ENCODE data around the gene TMEM259.

The TMEM259 gene

DNA sequence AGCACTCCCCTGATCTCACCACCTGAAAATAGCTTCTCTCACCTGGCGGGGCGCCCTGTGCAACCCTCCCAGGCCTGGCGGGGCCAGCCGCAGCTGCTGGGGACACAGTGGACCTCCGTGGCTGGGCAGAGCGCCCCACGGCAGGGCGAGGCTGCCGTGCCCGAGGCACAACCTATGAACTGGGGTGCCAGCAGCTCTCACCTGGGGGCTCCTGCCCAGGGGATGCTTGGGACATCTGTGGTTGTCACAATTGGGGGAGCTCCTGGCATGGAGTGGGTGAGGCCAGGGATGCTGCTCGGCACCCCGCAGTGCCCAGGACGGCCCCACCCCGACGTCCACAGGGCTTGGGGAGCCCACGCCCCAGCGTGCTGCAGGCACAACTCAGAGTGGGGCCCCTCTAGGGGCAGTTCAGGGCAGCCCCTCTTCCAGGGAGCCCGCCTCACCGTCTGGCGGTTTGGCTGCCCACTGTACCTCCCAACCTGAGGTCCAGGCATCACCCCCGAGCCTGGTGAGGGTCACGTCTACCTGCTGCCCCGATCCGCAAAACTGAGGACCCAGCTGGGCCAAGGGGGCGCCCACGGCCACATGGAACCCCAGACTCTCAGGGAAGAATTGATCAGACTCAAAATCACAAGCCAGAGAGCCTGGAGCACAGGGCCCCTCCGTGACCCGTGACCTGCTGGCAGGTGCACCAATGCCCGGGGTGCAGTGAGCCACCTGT is 5.7 kb downstream of the TMEM259 start:
- DNase-seq: no peak

GRCh38 chr19:1014161-1015060 is 6.5 kb downstream of the TMEM259 start:
- no peak for DNase-seq

DNA sequence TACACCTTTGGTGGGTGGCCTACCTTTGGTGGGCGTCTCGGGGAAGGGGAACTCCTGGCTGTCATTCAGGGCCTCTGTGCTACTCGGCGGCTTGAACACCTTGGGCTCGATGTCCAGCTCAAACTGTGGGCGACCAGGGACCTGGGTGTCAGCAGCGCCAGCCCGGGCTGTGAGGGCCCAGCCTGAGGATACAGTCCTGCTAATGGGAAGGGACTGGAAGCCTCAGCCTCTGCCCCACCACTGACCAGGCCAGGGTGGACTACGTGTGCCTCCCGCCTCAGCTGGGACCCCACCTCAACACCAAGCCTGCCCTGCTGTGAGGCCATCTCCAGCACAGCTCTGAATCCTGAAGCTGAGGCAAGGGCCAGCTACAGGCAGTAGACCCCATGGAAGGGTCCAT is 7.7 kb downstream of the TMEM259 start:
- no peak for DNase-seq

GRCh38 chr19:1012334-1012733 is 8.6 kb downstream of the TMEM259 start:
- no peak for DNase-seq

- no peak for DNase-seq
Observed at GRCh38 chr19:1011831-1012333, 9.0 kb downstream of the TMEM259 start.

- DNase-seq: no peak
Observed at GRCh38 chr19:1010586-1011510, 10.1 kb downstream of the TMEM259 start.

GRCh38 chr19:1009981-1010538 is 10.9 kb downstream of the TMEM259 start:
- no peak for DNase-seq

DNA sequence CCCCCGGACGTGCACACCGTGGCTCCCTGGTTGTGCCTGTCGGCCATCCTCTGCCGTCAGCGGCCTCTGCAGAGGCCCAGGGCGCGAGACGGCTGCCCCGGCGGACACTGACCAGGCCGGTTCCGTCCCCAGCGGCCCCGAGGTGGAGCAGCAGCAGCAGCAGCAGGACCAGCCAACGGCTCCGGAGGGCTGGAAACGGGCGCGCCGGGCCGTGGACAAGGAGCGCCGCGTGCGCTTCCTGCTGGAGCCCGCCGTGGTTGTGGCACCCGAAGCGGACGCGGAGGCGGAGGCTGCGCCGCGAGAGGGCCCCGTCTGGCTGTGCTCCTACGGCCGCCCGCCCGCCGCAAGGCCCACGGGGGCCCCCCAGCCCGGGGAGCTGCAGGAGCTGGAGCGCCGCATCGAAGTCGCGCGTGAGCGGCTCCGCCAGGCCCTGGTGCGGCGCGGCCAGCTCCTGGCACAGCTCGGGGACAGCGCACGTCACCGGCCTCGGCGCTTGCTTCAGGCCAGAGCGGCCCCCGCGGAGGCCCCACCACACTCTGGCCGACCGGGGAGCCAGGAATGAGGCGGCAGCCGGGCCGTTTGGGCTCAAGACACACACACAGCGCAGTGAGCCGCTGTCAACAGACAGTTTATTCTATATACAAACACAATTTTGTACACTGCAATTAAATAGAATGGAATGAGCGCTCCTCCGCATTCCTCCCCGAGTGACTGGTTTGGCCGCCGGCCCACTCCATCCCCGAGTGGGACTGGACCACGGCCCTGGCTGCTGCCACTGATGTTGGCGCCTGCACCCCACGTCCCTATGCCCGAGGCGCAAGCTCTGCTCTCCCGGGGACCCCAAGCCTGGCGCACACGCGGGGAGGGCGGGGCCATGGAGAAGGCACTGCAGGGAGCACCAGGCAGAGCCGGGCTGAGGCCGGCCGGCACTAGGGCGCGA is 11.6 kb downstream of the TMEM259 start:
- no peak for DNase-seq

DNA sequence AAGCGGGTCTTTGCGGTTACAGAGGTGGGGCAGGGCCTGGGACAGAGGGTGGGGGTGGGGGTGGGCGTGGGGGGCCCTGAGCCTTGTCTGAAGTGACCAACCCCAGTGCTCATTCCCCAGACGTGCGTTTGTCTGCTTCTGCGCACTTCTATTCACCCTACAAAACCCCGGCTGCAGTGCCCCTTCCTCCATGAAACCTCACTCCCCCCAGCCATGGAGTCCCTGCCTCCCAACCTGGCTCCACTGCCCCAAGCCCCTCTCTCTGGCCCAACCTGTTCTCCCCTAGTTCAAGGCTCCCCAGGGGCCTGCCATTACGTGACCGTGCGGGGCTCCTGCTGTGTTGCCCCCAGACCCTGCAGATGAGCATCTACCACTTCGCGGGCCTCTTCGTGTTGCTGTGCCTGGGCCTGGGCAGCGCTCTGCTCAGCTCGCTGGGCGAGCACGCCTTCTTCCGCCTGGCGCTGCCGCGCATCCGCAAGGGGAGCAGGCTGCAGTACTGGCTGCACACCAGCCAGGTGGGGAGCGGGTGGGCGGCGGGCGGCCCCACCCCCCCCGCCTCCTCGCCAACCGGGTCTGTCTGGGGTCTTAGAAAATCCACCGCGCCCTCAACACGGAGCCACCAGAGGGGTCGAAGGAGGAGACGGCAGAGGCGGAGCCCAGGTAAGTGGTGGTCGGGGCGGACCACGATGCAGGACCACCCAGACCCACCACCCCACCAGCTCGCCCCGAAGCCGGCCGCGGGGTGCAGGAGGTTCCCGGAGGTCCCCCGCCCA is 12.5 kb downstream of the TMEM259 start:
- no peak for DNase-seq

GRCh38 chr19:1007399-1008251 is 13.3 kb downstream of the TMEM259 start:
- DNase-seq: no peak

DNA sequence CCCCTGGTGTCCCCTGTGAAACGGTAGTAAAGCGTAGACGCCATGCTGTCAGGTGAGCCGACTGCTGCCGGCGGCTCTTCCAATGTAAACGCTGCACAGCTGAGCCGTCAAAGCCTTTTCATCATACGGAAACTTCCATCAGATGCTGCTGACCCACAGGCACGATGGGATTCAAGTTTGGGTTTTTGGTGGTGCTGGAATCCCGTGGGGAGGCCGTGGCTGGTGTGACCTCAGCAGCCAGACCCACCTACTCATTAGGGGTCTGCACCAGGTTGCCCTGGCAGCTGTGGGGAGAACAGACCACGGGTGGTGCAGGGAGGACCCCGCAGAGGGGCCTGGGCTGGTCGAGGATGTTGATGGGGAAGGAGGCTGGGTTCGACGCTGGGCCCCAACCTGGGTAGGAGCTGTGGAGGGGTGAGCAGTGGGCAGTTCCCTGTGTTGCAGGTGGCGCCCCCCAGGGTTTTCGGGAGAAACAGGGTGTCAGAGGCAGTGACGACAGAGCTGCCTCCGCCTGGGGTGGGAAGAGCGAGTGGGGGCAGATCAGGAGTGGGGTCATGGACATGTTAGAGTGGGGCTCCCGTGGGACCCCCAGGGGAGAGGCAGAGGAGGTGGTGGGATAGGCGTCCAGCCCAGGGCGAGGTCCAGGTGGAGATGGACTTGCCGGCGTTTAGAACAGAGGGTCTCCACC is 14.1 kb downstream of the TMEM259 start:
- no peak for DNase-seq

- no peak for DNase-seq
Observed at GRCh38 chr19:1004803-1005664, 15.9 kb downstream of the TMEM259 start.

- DNase-seq: no peak
Observed at GRCh38 chr19:1004204-1004802, 16.6 kb downstream of the TMEM259 start.

DNA sequence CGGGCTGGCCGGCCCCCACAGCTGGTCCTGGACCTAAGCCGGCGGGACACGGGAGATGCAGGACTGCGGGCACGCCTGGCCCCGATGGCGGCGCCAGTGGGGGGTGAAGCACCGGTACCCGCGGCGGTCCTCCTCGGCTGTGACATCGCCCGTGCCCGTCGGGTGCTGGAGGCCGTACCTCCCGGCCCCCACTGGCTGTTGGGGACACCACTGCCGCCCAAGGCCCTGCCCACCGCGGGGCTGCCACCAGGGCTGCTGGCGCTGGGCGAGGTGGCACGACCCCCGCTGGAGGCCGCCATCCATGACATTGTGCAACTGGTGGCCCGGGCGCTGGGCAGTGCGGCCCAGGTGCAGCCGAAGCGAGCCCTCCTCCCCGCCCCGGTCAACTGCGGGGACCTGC is 17.6 kb downstream of the TMEM259 start:
- no peak for DNase-seq

DNA sequence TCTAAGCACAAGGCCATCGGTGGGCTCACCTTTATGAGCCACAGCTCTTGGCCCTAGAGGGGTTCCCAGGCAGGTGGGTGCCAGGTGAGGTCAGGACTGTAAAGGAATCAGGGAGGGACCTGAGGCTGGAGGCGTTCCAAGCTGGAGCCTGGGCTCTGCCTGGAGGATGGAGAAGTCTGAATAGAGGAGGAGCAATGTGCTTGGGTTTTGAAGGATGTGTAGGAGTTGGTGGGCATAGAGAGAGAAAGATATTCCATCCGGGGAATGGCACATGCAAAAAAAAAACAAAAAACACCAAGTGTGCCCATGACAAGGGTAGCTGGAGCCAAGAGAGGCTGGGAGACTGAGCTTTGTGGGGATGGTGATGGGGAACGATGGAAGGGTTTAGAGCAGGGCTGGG is 18.3 kb downstream of the TMEM259 start:
- DNase-seq: no peak

DNA sequence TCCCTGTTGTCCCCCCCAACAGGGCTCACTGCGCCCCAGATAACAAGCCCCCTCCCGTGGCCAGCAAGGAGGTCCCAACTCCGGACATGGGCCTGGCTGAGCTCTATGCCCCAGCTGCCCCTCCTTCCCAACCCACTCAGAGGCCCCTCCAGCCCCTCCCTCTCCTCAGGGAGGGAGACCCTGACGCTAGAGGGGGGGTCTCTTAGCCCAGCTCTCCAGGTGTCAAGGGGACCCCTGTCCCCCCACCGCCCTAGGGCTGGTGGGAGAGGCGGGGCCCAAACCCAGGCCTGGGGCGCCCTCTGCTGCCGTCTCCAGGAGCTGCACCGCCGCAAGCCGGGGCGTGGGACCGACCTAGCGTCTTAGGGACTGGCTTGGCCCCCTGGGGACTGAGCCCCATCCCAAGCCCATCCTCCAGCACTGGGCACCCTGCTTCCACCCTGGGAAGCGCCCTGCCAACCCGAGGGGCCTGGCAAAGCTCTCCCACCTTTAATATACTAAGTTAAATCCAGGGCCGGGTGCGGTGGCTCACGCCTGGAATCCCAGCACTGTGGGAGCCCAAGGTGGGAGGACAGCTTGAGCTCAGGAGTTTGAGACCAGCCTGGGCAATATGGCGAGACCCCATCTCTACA is 19.3 kb downstream of the TMEM259 start:
- no peak for DNase-seq
